H1 (cell line): Measurements from ENCODE around the gene GALNT2. TPM values are rescaled to one million over a fixed set of nuclear protein-coding genes. Genes with fewer than 3 reads are reported as not detected.

ENCODE experiments used
- CTCF ChIA-PET: fragments of 300-600 bp; sonication (Branson Sonifier 250); formaldehyde crosslinking; loops from one replicate; lab custom pipeline; 2021; ENCODE audit not compliant: partially characterized antibody; lab: Charles Lee
- POLR2A ChIA-PET: fragments of 300-600 bp; sonication (Branson Sonifier 250); formaldehyde crosslinking; loops from one replicate; lab custom pipeline; 2021; ENCODE audit warnings: inconsistent platforms; ENCODE audit not compliant: partially characterized antibody; lab: Charles Lee
- DNase-seq, 2 experiments: peaks; one replicate each; pipeline versions ENCODE4 v3.0.0 to v3.0.0-alpha.2; 2010 to 2022; ENCODE audit warnings: low spot score in 2 of 2, low read depth in 1 of 2, mixed read lengths in 1 of 2
- FAIRE-seq: peaks from 2 replicates; lab custom pipeline; 2011; peaks lifted over from hg19 to GRCh38; lab: Jason Lieb, UNC
- H2AFZ ChIP-seq: 2 replicates; pipeline ENCODE4 v1.8.1; 2012; ENCODE audit warnings: low read length, inconsistent platforms
- H2AK5ac ChIP-seq: 2 replicates; pipeline ENCODE4 v1.6.1; 2013; ENCODE audit warnings: low read depth, low read length
- H2BK120ac ChIP-seq: replicated peaks from 2 replicates; pipeline ENCODE3; 2013; ENCODE audit warnings: low read depth, low read length, inconsistent platforms
- H2BK12ac ChIP-seq: 2 replicates; pipeline ENCODE4 v1.6.1; 2013; ENCODE audit warnings: low read depth, low read length
- H2BK15ac ChIP-seq: 2 replicates; pipeline ENCODE4 v1.6.1; 2013; ENCODE audit warnings: low read length
- H2BK20ac ChIP-seq: 2 replicates; pipeline ENCODE4 v1.6.1; 2013; ENCODE audit warnings: low read length
- H2BK5ac ChIP-seq: 2 replicates; pipeline ENCODE4 v1.6.1; 2013; ENCODE audit warnings: low read depth, low read length
- H3K14ac ChIP-seq: 2 replicates; pipeline ENCODE4 v1.6.1; 2013; ENCODE audit warnings: inconsistent platforms; ENCODE audit not compliant: insufficient read length
- H3K18ac ChIP-seq: 2 replicates; pipeline ENCODE4 v1.6.1; 2013; ENCODE audit warnings: low read length; ENCODE audit errors: extremely low read depth
- H3K23ac ChIP-seq: 2 replicates; pipeline ENCODE4 v1.6.1; 2013; ENCODE audit warnings: inconsistent platforms; ENCODE audit not compliant: insufficient read length
- H3K23me2 ChIP-seq: 2 replicates; pipeline ENCODE4 v1.6.1; 2013; ENCODE audit warnings: low read depth, low read length
- H3K27ac ChIP-seq: 2 replicates; pipeline ENCODE4 v1.6.1; 2011; ENCODE audit warnings: low read depth, low read length, inconsistent platforms
- H3K27me3 ChIP-seq, 4 experiments: replicated peaks in 1 of 4; 1 replicate in 1 of 4; 2 replicates in 3 of 4; pipeline versions ENCODE4 v1.6.1 to v1.8.1; 2011 to 2013; ENCODE audit warnings: low read length in 3 of 4, mild to moderate bottlenecking in 3 of 4, inconsistent platforms in 2 of 4, mixed read lengths in 2 of 4, moderate library complexity in 1 of 4; ENCODE audit not compliant: control insufficient read depth in 3 of 4, insufficient read depth in 3 of 4; ENCODE audit errors: extremely low read depth in 1 of 4
- H3K36me3 ChIP-seq, 4 experiments: 2 replicates each; pipeline versions ENCODE4 v1.6.1 to v1.8.1; 2011 to 2013; ENCODE audit warnings: mild to moderate bottlenecking in 4 of 4, low read length in 3 of 4, moderate library complexity in 2 of 4, control low read depth in 1 of 4, inconsistent platforms in 1 of 4; ENCODE audit not compliant: insufficient read depth in 4 of 4, control insufficient read depth in 2 of 4
- H3K4ac ChIP-seq: replicated peaks from 2 replicates; pipeline ENCODE3; 2013; ENCODE audit warnings: low read length, low read depth, mixed read lengths, inconsistent platforms; ENCODE audit not compliant: insufficient read length
- H3K4me1 ChIP-seq, 4 experiments: replicated peaks in 1 of 4; 1 replicate in 1 of 4; 2 replicates in 3 of 4; pipeline versions ENCODE4 v1.6.1 to v1.8.1; 2011 to 2013; ENCODE audit warnings: low read length in 3 of 4, inconsistent platforms in 2 of 4, mixed read lengths in 1 of 4; ENCODE audit not compliant: insufficient read depth in 4 of 4, control insufficient read depth in 3 of 4
- H3K4me2 ChIP-seq, 2 experiments: 2 replicates each; pipeline versions ENCODE4 v1.6.1 to v1.8.1; 2011 to 2013; ENCODE audit warnings: low read depth in 2 of 2, low read length in 2 of 2, control low read depth in 1 of 2, inconsistent platforms in 1 of 2, mild to moderate bottlenecking in 1 of 2; ENCODE audit not compliant: insufficient read depth in 1 of 2
- H3K4me3 ChIP-seq, 4 experiments: fragments of 200-600, 300-600 bp in 1 of 4; sonication (generic), shearing (Covaris generic), sonication (Bioruptor Twin) in 1 of 4; 2 replicates each; pipeline versions ENCODE4 v1.5.1 to v1.8.1; 2011 to 2016; ENCODE audit warnings: low read length in 4 of 4, low read depth in 3 of 4, control low read depth in 2 of 4, inconsistent platforms in 2 of 4, mild to moderate bottlenecking in 2 of 4, mixed read lengths in 1 of 4, moderate library complexity in 1 of 4; ENCODE audit not compliant: insufficient read depth in 2 of 4; ENCODE audit errors: extremely low read depth in 1 of 4
- H3K56ac ChIP-seq: replicated peaks from 2 replicates; pipeline ENCODE3; 2013; ENCODE audit warnings: low read depth, mild to moderate bottlenecking, mixed read lengths, low read length, inconsistent platforms; ENCODE audit not compliant: insufficient read length
- H3K79me1 ChIP-seq: 2 replicates; pipeline ENCODE4 v1.6.1; 2013; ENCODE audit warnings: low read depth, low read length, control low read depth
- H3K79me2 ChIP-seq, 2 experiments: 2 replicates each; pipeline versions ENCODE4 v1.6.1 to v1.8.1; 2012 to 2013; ENCODE audit warnings: low read length in 2 of 2, mild to moderate bottlenecking in 2 of 2, inconsistent platforms in 1 of 2; ENCODE audit not compliant: insufficient read depth in 2 of 2, control insufficient read depth in 1 of 2
- H3K9ac ChIP-seq, 4 experiments: replicated peaks in 1 of 4; 1 replicate in 1 of 4; 2 replicates in 3 of 4; pipeline versions ENCODE4 v1.6.1 to v1.8.1; 2011 to 2013; ENCODE audit warnings: low read depth in 3 of 4, low read length in 3 of 4, control low read depth in 2 of 4, mild to moderate bottlenecking in 2 of 4, moderate library complexity in 2 of 4, inconsistent platforms in 1 of 4; ENCODE audit errors: extremely low read depth in 1 of 4
- H3K9me3 ChIP-seq, 2 experiments: 2 replicates each; pipeline versions ENCODE4 v1.6.1 to v1.8.1; 2012 to 2013; ENCODE audit warnings: mild to moderate bottlenecking in 2 of 2, moderate library complexity in 2 of 2, control low read depth in 1 of 2, inconsistent platforms in 1 of 2, low read depth in 1 of 2, low read length in 1 of 2, mixed read lengths in 1 of 2; ENCODE audit not compliant: insufficient read depth in 2 of 2
- H4K20me1 ChIP-seq, 2 experiments: replicated peaks in 1 of 2; 2 replicates each; pipeline versions ENCODE3 to v1.8.1; 2011 to 2013; ENCODE audit warnings: inconsistent platforms in 2 of 2, low read length in 2 of 2, mild to moderate bottlenecking in 1 of 2; ENCODE audit not compliant: insufficient read depth in 2 of 2, control insufficient read depth in 1 of 2
- H4K5ac ChIP-seq: 2 replicates; pipeline ENCODE4 v1.6.1; 2013; ENCODE audit warnings: low read length, low read depth, mixed read lengths, inconsistent platforms; ENCODE audit not compliant: insufficient read length
- H4K8ac ChIP-seq: 2 replicates; pipeline ENCODE4 v1.8.0; 2013; ENCODE audit warnings: mild to moderate bottlenecking, moderate library complexity, low read length, inconsistent platforms; ENCODE audit not compliant: insufficient read depth; ENCODE audit errors: extremely low read depth
- H4K91ac ChIP-seq: replicated peaks from 2 replicates; pipeline ENCODE3; 2013; ENCODE audit warnings: low read length, mixed read lengths, inconsistent platforms; ENCODE audit not compliant: insufficient read length
- EZH2 ChIP-seq: fragments of 200-600 bp; sonication (generic); IDR thresholded peaks from 2 replicates; pipeline ENCODE4 v1.7.1; 2012; ENCODE audit warnings: low read depth, mild to moderate bottlenecking, moderate library complexity, low read length, inconsistent platforms; ENCODE audit not compliant: severe bottlenecking
- MAFK ChIP-seq: IDR thresholded peaks from 2 replicates; pipeline ENCODE4 v1.6.1; 2012; ENCODE audit warnings: low read depth, mild to moderate bottlenecking, improper control_type of control experiment, low read length
- POLR2A ChIP-seq, 2 experiments: IDR thresholded peaks; 1 replicate in 1 of 2; 2 replicates in 1 of 2; pipeline ENCODE4 v1.6.1; 2011; ENCODE audit warnings: low read depth in 2 of 2, low read length in 2 of 2, mild to moderate bottlenecking in 2 of 2; ENCODE audit errors: control extremely low read depth in 1 of 2
- RNF2 ChIP-seq: fragments of 200-900, 300-1000 bp; sonication (generic); IDR thresholded peaks from 2 replicates; pipeline ENCODE4 v1.7.1; 2016; ENCODE audit warnings: borderline replicate concordance, low read depth, mild to moderate bottlenecking, antibody characterized with exemption, low read length; ENCODE audit not compliant: poor library complexity, severe bottlenecking; ENCODE audit errors: missing control alignments
- SP4 ChIP-seq: IDR thresholded peaks from 2 replicates; pipeline ENCODE4 v1.6.1; 2012; ENCODE audit warnings: low read length, inconsistent platforms
- WGBS, 2 experiments: shearing (Covaris generic) in 1 of 2; methylation state at CpG; one replicate each; pipeline versions ENCODE4 v1.1.6 to v1.1.7; 2013 to 2015; ENCODE audit warnings: low lambda C conversion rate in 2 of 2, mixed read lengths in 2 of 2, inconsistent platforms in 1 of 2, low coverage in 1 of 2, missing lambda C conversion rate in 1 of 2; ENCODE audit not compliant: insufficient replicate concordance in 2 of 2, insufficient coverage in 1 of 2, insufficient read length in 1 of 2; ENCODE audit errors: extremely low coverage in 1 of 2, missing lambda C conversion rate in 1 of 2; 5-methylcytosine and 5-hydroxymethylcytosine counted together
- polyA plus RNA-seq, 7 experiments: library from polyadenylated mRNA; depleted of rRNA in 3 of 7; stranded (reverse) in 5 of 7; unstranded in 2 of 7; fragments of >200 nt in 5 of 7; fragments of 200-250 nt in 2 of 7; gene quantifications; 1 replicate in 5 of 7; 2 replicates in 1 of 7; 4 replicates in 1 of 7; pipeline versions ENCODE4 v1.2.1 to v1.2.3, GENCODE V29; 2011 to 2013; ENCODE audit warnings: missing spikeins in 2 of 7, mixed read lengths in 2 of 7
- total RNA-seq: library from RNA; stranded (reverse); fragmentation: NEBNext Ultra II Directional; extraction: Animal tissue kit (Norgen Biotek cat#: 25700); gene quantifications from 2 replicates; pipeline ENCODE4 v1.2.1, GENCODE V29; 2021
- TF ChIP-seq, protein P1 (sequence below): IDR thresholded peaks from 2 replicates; pipeline ENCODE4 v1.6.1; 2012; ENCODE audit warnings: low read length, inconsistent platforms

The GALNT2 gene
- total and polyA plus RNA-seq, 2 of the 8 experiments (the other 6 are each of a cell fraction or from before 2014, with no cell fraction given): 34.5 to 75.3 TPM

DNA sequence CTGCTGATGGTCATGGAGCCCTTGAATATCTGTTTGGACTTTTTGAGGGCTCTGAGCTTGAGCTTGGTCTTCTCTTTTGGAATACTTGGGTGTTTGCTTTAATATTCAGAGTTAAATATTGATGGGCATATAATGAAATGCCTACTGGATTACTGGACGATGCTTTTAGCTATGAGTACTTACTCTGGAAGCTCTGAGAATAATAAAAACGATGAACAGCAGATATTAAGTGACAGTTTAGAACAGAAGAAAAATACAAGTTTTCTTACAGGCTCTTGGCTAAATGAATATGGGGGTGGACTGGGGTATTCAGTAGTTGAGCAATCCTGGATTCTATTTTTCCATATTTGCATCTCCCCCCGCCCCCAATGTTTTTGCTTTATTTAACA is 20.7 kb downstream of the GALNT2 start:
- no peak overlapping the region for H4K91ac ChIP-seq
- no peak overlapping the region for H3K56ac ChIP-seq
- H3K9ac ChIP-seq: no peak overlapping the region
- peaks cover under 1 to 88% of the 10 kb centered on the region in 2 experiments; a peak in 3 of 4 replicates for H3K79me2 ChIP-seq
- DNase-seq: no peak
- H3K36me3 ChIP-seq: no peaks in the 10 kb centered on the region; a peak in 1 of 8 replicates
- no peak overlapping the region for H3K14ac ChIP-seq
- WGBS, 2 experiments: 93% methylated on average over 3 of the region's 3 CpGs; no CpG with 5 or more reads in 1 of the 2 experiments
- no peak overlapping the region for H2AK5ac ChIP-seq
- H3K9me3 ChIP-seq: peaks cover 6% of the 10 kb centered on the region in 2 experiments; a peak in 3 of 4 replicates
- no peak overlapping the region for H2BK12ac ChIP-seq
- H2BK120ac ChIP-seq: no peak overlapping the region
- no peaks in the 10 kb centered on the region for H3K23me2 ChIP-seq
- H3K23ac ChIP-seq: no peak overlapping the region
- H3K4me3 ChIP-seq: no peak overlapping the region
- POLR2A ChIA-PET: no interaction called here
- no peak overlapping the region for H3K4me2 ChIP-seq
- H3K79me1 ChIP-seq: peaks cover 15% of the 10 kb centered on the region; the same call in 1 of the 2 replicates
- H3K18ac ChIP-seq: no peak overlapping the region
- no peak overlapping the region for H2BK20ac ChIP-seq
- no peaks in the 10 kb centered on the region for H3K27me3 ChIP-seq
- H3K4me1 ChIP-seq: peaks cover 0 to 15% (median 5%) of the 10 kb centered on the region in 4 experiments; a peak in 5 of 7 replicates
- FAIRE-seq: no peak
- peaks cover 4% of the 10 kb centered on the region in 2 experiments for H4K20me1 ChIP-seq
- no peak overlapping the region for H2AFZ ChIP-seq
- no peak overlapping the region for H4K8ac ChIP-seq
- no peak overlapping the region for H4K5ac ChIP-seq
- no peak overlapping the region for H3K4ac ChIP-seq
- no peak overlapping the region for H2BK15ac ChIP-seq
- H3K27ac ChIP-seq: no peak overlapping the region
- CTCF ChIA-PET: interaction anchor here (1.0 to 3.1 kb wide), 8 partner anchors 8 to 238 kb away, joined by 3 to 15 read pairs (median 3); no protein-coding TSS in a partner anchor
- H2BK5ac ChIP-seq: no peak overlapping the region
- TF ChIP-seq, protein P1, sequence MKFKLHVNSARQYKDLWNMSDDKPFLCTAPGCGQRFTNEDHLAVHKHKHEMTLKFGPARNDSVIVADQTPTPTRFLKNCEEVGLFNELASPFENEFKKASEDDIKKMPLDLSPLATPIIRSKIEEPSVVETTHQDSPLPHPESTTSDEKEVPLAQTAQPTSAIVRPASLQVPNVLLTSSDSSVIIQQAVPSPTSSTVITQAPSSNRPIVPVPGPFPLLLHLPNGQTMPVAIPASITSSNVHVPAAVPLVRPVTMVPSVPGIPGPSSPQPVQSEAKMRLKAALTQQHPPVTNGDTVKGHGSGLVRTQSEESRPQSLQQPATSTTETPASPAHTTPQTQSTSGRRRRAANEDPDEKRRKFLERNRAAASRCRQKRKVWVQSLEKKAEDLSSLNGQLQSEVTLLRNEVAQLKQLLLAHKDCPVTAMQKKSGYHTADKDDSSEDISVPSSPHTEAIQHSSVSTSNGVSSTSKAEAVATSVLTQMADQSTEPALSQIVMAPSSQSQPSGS: no peak
- no peak for TF ChIP-seq SP4
- no peak for TF ChIP-seq POLR2A (IDR thresholded peaks at IDR 0.05; ENCODE audit: control extremely low read depth in 1 of 2, low read depth in 2 of 2, low read length in 2 of 2)
- no peak for TF ChIP-seq EZH2
- TF ChIP-seq MAFK: no peak
- no peak for TF ChIP-seq RNF2
